ENCODE data around the gene KLF6.

Gene KLF6

GRCh38 chr10:3761021-3761686 lies 23.9 kb downstream of the KLF6 start:
- no peak for TF ChIP-seq CTCF (IDR thresholded peaks at IDR 0.05)

- no peak for TF ChIP-seq CTCF (IDR thresholded peaks at IDR 0.05)
Measured at GRCh38 chr10:3760083-3760482, 24.9 kb downstream of the KLF6 start.

- no peak for TF ChIP-seq CTCF (IDR thresholded peaks at IDR 0.05)
Measured at GRCh38 chr10:3759397-3759796, 25.6 kb downstream of the KLF6 start.

GRCh38 chr10:3758491-3758970 lies 26.5 kb downstream of the KLF6 start:
- no peak for TF ChIP-seq CTCF (IDR thresholded peaks at IDR 0.05)

- TF ChIP-seq CTCF (IDR thresholded peaks at IDR 0.05): no peak
Measured at GRCh38 chr10:3757638-3758490, 27.1 kb downstream of the KLF6 start.

- TF ChIP-seq CTCF (IDR thresholded peaks at IDR 0.05): no peak
Measured at GRCh38 chr10:3757250-3757637, 27.8 kb downstream of the KLF6 start.

- TF ChIP-seq CTCF (IDR thresholded peaks at IDR 0.05): no peak
Measured at GRCh38 chr10:3756360-3756740, 28.7 kb downstream of the KLF6 start.

Measured in LNCAP (cell line).